Left renal pelvis (tissue), 4 donors: Measurements from ENCODE around the gene TPRX1. TPM values are rescaled to one million over a fixed set of nuclear protein-coding genes. Genes with fewer than 3 reads are reported as not detected.
A peak's percentile ranks its signal among the peaks of the same experiment; 100 is the strongest.
"Not testable (repeated sequence)": the region's sequence is repeated elsewhere in the genome, so short reads cannot be mapped to it uniquely, and the experiment has no call there.

Experiments
- DNase-seq, 4 donors: peaks; one replicate each; pipeline ENCODE4 v3.0.0-alpha.2; 2013; ENCODE audit warnings: low read depth in 4 of 4, low spot score in 3 of 4
- polyA plus RNA-seq, 4 donors: library from polyadenylated mRNA; unstranded; fragments of 120-200 nt; gene quantifications; one replicate each; pipeline ENCODE4 v1.2.1, GENCODE V29; 2013; ENCODE audit not compliant: insufficient read length in 4 of 4

The TPRX1 gene
- polyA plus RNA-seq: not detected

GRCh38 chr19:47804451-47804850 is at the start of gene TPRX1:
TPRX1 (minus strand) TSS chr19:47804551; CDS start chr19:47804539, 12 bp downstream.
- DNase-seq: not testable (repeated sequence)

GRCh38 chr19:47853003-47853402 is 48.7 kb upstream of the TPRX1 start:
- no peak for DNase-seq

- no peak for DNase-seq
Measured at GRCh38 chr19:47848823-47849473, 44.6 kb upstream of the TPRX1 start.

- no peak for DNase-seq
Measured at GRCh38 chr19:47848425-47848822, 44.1 kb upstream of the TPRX1 start.

GRCh38 chr19:47842941-47843340 is 38.6 kb upstream of the TPRX1 start:
- no peak for DNase-seq

- DNase-seq: peak in 3 of 4 donors; percentile 8 to 45 (median 20)
Measured at GRCh38 chr19:47839913-47840312, 35.6 kb upstream of the TPRX1 start.

GRCh38 chr19:47839411-47839810 is 35.1 kb upstream of the TPRX1 start:
- no peak for DNase-seq

- no peak for DNase-seq
Measured at GRCh38 chr19:47836038-47836437, 31.7 kb upstream of the TPRX1 start.

GRCh38 chr19:47832723-47833122 is 28.4 kb upstream of the TPRX1 start:
- no peak for DNase-seq

GRCh38 chr19:47826800-47827199 is 22.4 kb upstream of the TPRX1 start:
- no peak for DNase-seq

- no peak for DNase-seq
Measured at GRCh38 chr19:47824396-47824795, 20.0 kb upstream of the TPRX1 start.

GRCh38 chr19:47821460-47822020 is 17.2 kb upstream of the TPRX1 start, which contains the start of gene CRX:
CRX (plus strand) TSS chr19:47821937; CDS start chr19:47834444, 12,507 bp downstream.
- no peak for DNase-seq

GRCh38 chr19:47820410-47820809 is 16.1 kb upstream of the TPRX1 start:
- DNase-seq: no peak

- no peak for DNase-seq
Measured at GRCh38 chr19:47819858-47820257, 15.5 kb upstream of the TPRX1 start.

- not testable (repeated sequence) for DNase-seq
Measured at GRCh38 chr19:47818221-47818620, 13.9 kb upstream of the TPRX1 start.

GRCh38 chr19:47816270-47816669 is 11.9 kb upstream of the TPRX1 start:
- not testable (repeated sequence) for DNase-seq

GRCh38 chr19:47813995-47814328 is 9.6 kb upstream of the TPRX1 start:
- DNase-seq: no peak

- peak in 3 of 4 donors; percentile 24 to 30 (median 26) for DNase-seq
Measured at GRCh38 chr19:47813304-47813994, 9.1 kb upstream of the TPRX1 start.

- DNase-seq: no peak
Measured at GRCh38 chr19:47806435-47806834, 2.1 kb upstream of the TPRX1 start.

GRCh38 chr19:47805313-47805712 is 962 bp upstream of the TPRX1 start:
- DNase-seq: no peak

- not testable (repeated sequence) for DNase-seq
Measured at GRCh38 chr19:47803671-47804070, 680 bp downstream of the TPRX1 start.

- not testable (repeated sequence) for DNase-seq
Measured at GRCh38 chr19:47803148-47803547, 1.2 kb downstream of the TPRX1 start.
